ENCODE results near the gene NCKAP1. TPM values are rescaled to one million over a fixed set of nuclear protein-coding genes. Genes with fewer than 3 reads are reported as not detected.

NCKAP1 gene
- total and polyA plus RNA-seq, 4 experiments from 2014 or later = 0.24 to 6.3 (median 3.2) TPM

GRCh38 chr2:182916417-182916816 is 121.8 kb downstream of the NCKAP1 start:
- no peak overlapping the region for H3K4me3 Mint-ChIP-seq

GRCh38 chr2:182915369-182916326 is 122.6 kb downstream of the NCKAP1 start:
- DNase-seq = no peak
- Mint-ChIP-seq H3K27me3 (no peaks in the 10 kb centered on the region), H3K9me3 (no peaks in the 10 kb centered on the region), H3K4me1 (no peaks in the 10 kb centered on the region), H3K27ac (peak overlapping the region in 1 of 7 donors; percentile 45), H3K4me3 (no peak overlapping the region), H3K36me3 (peaks cover 1 to 19% of the 10 kb centered on the region in 2 donors)
- Histone ChIP-seq H3K4me1 (ENCODE audit: insufficient read depth, low read length) (no peaks in the 10 kb centered on the region), H3K27ac (ENCODE audit: low read depth, low read length) (no peak overlapping the region), H3K9me3 (ENCODE audit: control insufficient read depth in 1 of 2, low read length in 2 of 2) (no peaks in the 10 kb centered on the region), H3K4me3 (ENCODE audit: low read length in 2 of 2) (no peak overlapping the region), H3K36me3 (ENCODE audit: insufficient read depth, low read length) (no peaks in the 10 kb centered on the region), H3K27me3 (ENCODE audit: insufficient read depth, low read length) (no peaks in the 10 kb centered on the region)
- intact Hi-C loops (cut with micrococcal nuclease) = no loop called here
- ChIA-PET CTCF (ENCODE audit: partially characterized antibody) (no interaction called here), POLR2A (ENCODE audit: partially characterized antibody) (no interaction called here)

More at GRCh38 chr2:182916417-182916816, 121.8 kb downstream of the NCKAP1 start:
- Mint-ChIP-seq H3K27me3 (no peaks in the 10 kb centered on the region), H3K27ac (no peak overlapping the region), H3K36me3 (peaks cover 1 to 21% of the 10 kb centered on the region in 2 donors), H3K4me1 (no peaks in the 10 kb centered on the region), H3K9me3 (no peaks in the 10 kb centered on the region)
- ChIA-PET POLR2A (ENCODE audit: partially characterized antibody) (no interaction called here), CTCF (ENCODE audit: partially characterized antibody) (interaction anchor here (1.4 kb wide), 1 partner anchor 9 kb away, joined by 3 read pairs; no protein-coding TSS in a partner anchor)
- H3K9me3 ChIP-seq (ENCODE audit: control insufficient read depth in 1 of 2, low read length in 2 of 2) = no peaks in the 10 kb centered on the region
- intact Hi-C loops (cut with micrococcal nuclease) = no loop called here
- H3K36me3 ChIP-seq (ENCODE audit: insufficient read depth, low read length) = no peaks in the 10 kb centered on the region
- H3K4me3 ChIP-seq (ENCODE audit: low read length in 2 of 2) = no peak overlapping the region
- DNase-seq = no peak
- H3K27me3 ChIP-seq (ENCODE audit: insufficient read depth, low read length) = no peaks in the 10 kb centered on the region
- H3K27ac ChIP-seq (ENCODE audit: low read depth, low read length) = no peak overlapping the region
- H3K4me1 ChIP-seq (ENCODE audit: insufficient read depth, low read length) = no peaks in the 10 kb centered on the region

GRCh38 chr2:182914852-182915251 is 123.4 kb downstream of the NCKAP1 start:
- Histone ChIP-seq H3K36me3 (ENCODE audit: insufficient read depth, low read length) (no peaks in the 10 kb centered on the region), H3K27me3 (ENCODE audit: insufficient read depth, low read length) (no peaks in the 10 kb centered on the region), H3K4me3 (ENCODE audit: low read length in 2 of 2) (no peak overlapping the region), H3K27ac (ENCODE audit: low read depth, low read length) (no peak overlapping the region), H3K4me1 (ENCODE audit: insufficient read depth, low read length) (no peaks in the 10 kb centered on the region), H3K9me3 (ENCODE audit: control insufficient read depth in 1 of 2, low read length in 2 of 2) (no peaks in the 10 kb centered on the region)
- intact Hi-C loops (cut with micrococcal nuclease) = no loop called here
- Mint-ChIP-seq H3K27me3 (no peaks in the 10 kb centered on the region), H3K36me3 (peaks cover 1 to 19% of the 10 kb centered on the region in 2 donors), H3K4me3 (no peak overlapping the region), H3K9me3 (no peaks in the 10 kb centered on the region), H3K27ac (no peak overlapping the region), H3K4me1 (no peaks in the 10 kb centered on the region)
- no peak for DNase-seq
- POLR2A ChIA-PET (ENCODE audit: partially characterized antibody) = no interaction called here
- CTCF ChIA-PET (ENCODE audit: partially characterized antibody) = no interaction called here

- H3K4me3 Mint-ChIP-seq = no peak overlapping the region
- no peak overlapping the region for H3K4me3 ChIP-seq (ENCODE audit: low read length in 2 of 2)
- H3K36me3 Mint-ChIP-seq = peaks cover 1 to 11% of the 10 kb centered on the region in 2 donors
- no peaks in the 10 kb centered on the region for H3K9me3 ChIP-seq (ENCODE audit: control insufficient read depth in 1 of 2, low read length in 2 of 2)
- H3K27ac Mint-ChIP-seq = no peak overlapping the region
- H3K9me3 Mint-ChIP-seq = no peaks in the 10 kb centered on the region
- H3K27me3 ChIP-seq (ENCODE audit: insufficient read depth, low read length) = no peaks in the 10 kb centered on the region
- DNase-seq = no peak
- POLR2A ChIA-PET (ENCODE audit: partially characterized antibody) = no interaction called here
- H3K4me1 ChIP-seq (ENCODE audit: insufficient read depth, low read length) = no peaks in the 10 kb centered on the region
- no peaks in the 10 kb centered on the region for H3K4me1 Mint-ChIP-seq
- CTCF ChIA-PET (ENCODE audit: partially characterized antibody) = interaction anchor here (0.8 kb wide), 1 partner anchor 14 kb away, joined by 3 read pairs; no protein-coding TSS in a partner anchor
- no peaks in the 10 kb centered on the region for H3K27me3 Mint-ChIP-seq
- H3K27ac ChIP-seq (ENCODE audit: low read depth, low read length) = no peak overlapping the region
- intact Hi-C loops (cut with micrococcal nuclease) = no loop called here
- H3K36me3 ChIP-seq (ENCODE audit: insufficient read depth, low read length) = no peaks in the 10 kb centered on the region
These were observed 125.2 kb downstream of the NCKAP1 start for GRCh38 chr2:182913064-182913463.

- Histone ChIP-seq H3K27me3 (ENCODE audit: insufficient read depth, low read length) (no peaks in the 10 kb centered on the region), H3K4me3 (ENCODE audit: low read length in 2 of 2) (no peak overlapping the region), H3K9me3 (ENCODE audit: control insufficient read depth in 1 of 2, low read length in 2 of 2) (no peaks in the 10 kb centered on the region), H3K27ac (ENCODE audit: low read depth, low read length) (no peak overlapping the region), H3K36me3 (ENCODE audit: insufficient read depth, low read length) (no peaks in the 10 kb centered on the region), H3K4me1 (ENCODE audit: insufficient read depth, low read length) (no peaks in the 10 kb centered on the region)
- Mint-ChIP-seq H3K36me3 (peaks cover 1 to 11% of the 10 kb centered on the region in 2 donors), H3K4me3 (no peak overlapping the region), H3K9me3 (no peaks in the 10 kb centered on the region), H3K27me3 (no peaks in the 10 kb centered on the region), H3K4me1 (no peaks in the 10 kb centered on the region), H3K27ac (peak overlapping the region in 1 of 7 donors; percentile 18)
- CTCF ChIA-PET (ENCODE audit: partially characterized antibody) = interaction anchor here (0.8 kb wide), 1 partner anchor 13 kb away, joined by 3 read pairs; no protein-coding TSS in a partner anchor
- DNase-seq = no peak
- POLR2A ChIA-PET (ENCODE audit: partially characterized antibody) = no interaction called here
- intact Hi-C loops (cut with micrococcal nuclease) = no loop called here
These were observed 125.7 kb downstream of the NCKAP1 start for GRCh38 chr2:182912518-182912915.

- no peak overlapping the region for H3K27ac Mint-ChIP-seq
- H3K4me3 Mint-ChIP-seq = no peak overlapping the region
- Histone ChIP-seq H3K36me3 (ENCODE audit: insufficient read depth, low read length) (no peaks in the 10 kb centered on the region), H3K4me3 (ENCODE audit: low read length in 2 of 2) (no peak overlapping the region), H3K27me3 (ENCODE audit: insufficient read depth, low read length) (no peaks in the 10 kb centered on the region), H3K4me1 (ENCODE audit: insufficient read depth, low read length) (no peaks in the 10 kb centered on the region), H3K27ac (ENCODE audit: low read depth, low read length) (no peak overlapping the region), H3K9me3 (ENCODE audit: control insufficient read depth in 1 of 2, low read length in 2 of 2) (no peaks in the 10 kb centered on the region)
- no peak for DNase-seq
- POLR2A ChIA-PET (ENCODE audit: partially characterized antibody) = no interaction called here
- peaks cover 1 to 11% of the 10 kb centered on the region in 2 donors for H3K36me3 Mint-ChIP-seq
- intact Hi-C loops (cut with micrococcal nuclease) = no loop called here
- peaks cover 0 to 2% (median 0%) of the 10 kb centered on the region in 4 donors for H3K4me1 Mint-ChIP-seq
- no peaks in the 10 kb centered on the region for H3K9me3 Mint-ChIP-seq
- CTCF ChIA-PET (ENCODE audit: partially characterized antibody) = interaction anchor here (0.8 kb wide), 1 partner anchor 12 kb away, joined by 3 read pairs; no protein-coding TSS in a partner anchor
- no peaks in the 10 kb centered on the region for H3K27me3 Mint-ChIP-seq
These were observed 126.3 kb downstream of the NCKAP1 start for GRCh38 chr2:182911813-182912517.

GRCh38 chr2:182910965-182911364 is 127.3 kb downstream of the NCKAP1 start:
- ChIA-PET POLR2A (ENCODE audit: partially characterized antibody) (no interaction called here), CTCF (ENCODE audit: partially characterized antibody) (no interaction called here)
- Histone ChIP-seq H3K27ac (ENCODE audit: low read depth, low read length) (no peak overlapping the region), H3K9me3 (ENCODE audit: control insufficient read depth in 1 of 2, low read length in 2 of 2) (no peaks in the 10 kb centered on the region), H3K27me3 (ENCODE audit: insufficient read depth, low read length) (no peaks in the 10 kb centered on the region), H3K36me3 (ENCODE audit: insufficient read depth, low read length) (no peaks in the 10 kb centered on the region), H3K4me1 (ENCODE audit: insufficient read depth, low read length) (no peaks in the 10 kb centered on the region), H3K4me3 (ENCODE audit: low read length in 2 of 2) (no peak overlapping the region)
- no peak overlapping the region for H3K27ac Mint-ChIP-seq
- peaks cover 0 to 2% (median 0%) of the 10 kb centered on the region in 4 donors for H3K4me1 Mint-ChIP-seq
- peaks cover 1 to 11% of the 10 kb centered on the region in 2 donors for H3K36me3 Mint-ChIP-seq
- intact Hi-C loops (cut with micrococcal nuclease) = no loop called here
- DNase-seq = no peak
- no peaks in the 10 kb centered on the region for H3K9me3 Mint-ChIP-seq
- no peak overlapping the region for H3K4me3 Mint-ChIP-seq
- H3K27me3 Mint-ChIP-seq = no peaks in the 10 kb centered on the region
